Stimulated activated CD8-positive, alpha-beta memory T cell treated with anti-CD3 and anti-CD28 coated beads, Interleukin-15, amount 100 ng/mL, for 4 hours (primary cell): Measurements from ENCODE around the gene IL26.

ENCODE experiments used
- DNase-seq, 2 donors: peaks; one replicate each; pipeline ENCODE4 v3.0.0-alpha.2; 2020; ENCODE audit warnings: low read depth in 2 of 2

IL26 gene

GRCh38 chr12:68225576-68226476, at the start of gene IL26:
IL26 (minus strand) TSS chr12:68225810; CDS start chr12:68225756, 54 bp downstream.
- DNase-seq = no peak

GRCh38 chr12:68272732-68273131, 47.1 kb upstream of the IL26 start:
- DNase-seq = no peak

GRCh38 chr12:68271346-68271745, 45.7 kb upstream of the IL26 start:
- DNase-seq = no peak

GRCh38 chr12:68270358-68270757, 44.7 kb upstream of the IL26 start:
- no peak for DNase-seq

- DNase-seq = no peak
These were observed 44.2 kb upstream of the IL26 start for GRCh38 chr12:68269779-68270178.

GRCh38 chr12:68268967-68269366, 43.4 kb upstream of the IL26 start:
- no peak for DNase-seq

GRCh38 chr12:68267892-68268396, 42.3 kb upstream of the IL26 start:
- DNase-seq = no peak

- no peak for DNase-seq
These were observed 39.2 kb upstream of the IL26 start for GRCh38 chr12:68264857-68265256.

- DNase-seq = no peak
These were observed 38.7 kb upstream of the IL26 start for GRCh38 chr12:68264158-68264855.

- DNase-seq = no peak
These were observed 37.8 kb upstream of the IL26 start for GRCh38 chr12:68263366-68263765.

GRCh38 chr12:68261896-68262295, 36.3 kb upstream of the IL26 start:
- DNase-seq = no peak

GRCh38 chr12:68260153-68260552, 34.5 kb upstream of the IL26 start:
- DNase-seq = no peak

- DNase-seq = no peak
These were observed 33.8 kb upstream of the IL26 start for GRCh38 chr12:68259318-68259940.

GRCh38 chr12:68253504-68253903, 27.9 kb upstream of the IL26 start, which contains the start of gene IL22:
IL22 (minus strand) TSS chr12:68253604; CDS start chr12:68253448, 156 bp downstream.
- DNase-seq = no peak

- DNase-seq = no peak
These were observed 26.5 kb upstream of the IL26 start for GRCh38 chr12:68252077-68252476.

GRCh38 chr12:68250454-68250853, 24.8 kb upstream of the IL26 start:
- DNase-seq = no peak

GRCh38 chr12:68247785-68248184, 22.2 kb upstream of the IL26 start:
- no peak for DNase-seq

- DNase-seq = no peak
These were observed 20.7 kb upstream of the IL26 start for GRCh38 chr12:68246350-68246749.

GRCh38 chr12:68245180-68246021, 19.8 kb upstream of the IL26 start:
- no peak for DNase-seq

- no peak for DNase-seq
These were observed 17.2 kb upstream of the IL26 start for GRCh38 chr12:68242777-68243176.

- peak; percentile 10 to 32 for DNase-seq
These were observed 15.4 kb upstream of the IL26 start for GRCh38 chr12:68240975-68241374.
